ENCODE measurements around the gene EDN3. TPM values are rescaled to one million over a fixed set of nuclear protein-coding genes. Genes with fewer than 3 reads are reported as not detected.

The EDN3 gene
- total and polyA plus RNA-seq, 2 experiments from 2014 or later: 0.13 to 0.17 TPM

GRCh38 chr20:59276938-59277337, 23.5 kb upstream of the EDN3 start (continued):
- TF ChIP-seq ZNF462 (CRISPR knock-in tag; IDR thresholded peaks at IDR 0.05): no peak
- no peak for TF ChIP-seq ETS1 (IDR thresholded peaks at IDR 0.05)
- no peak for TF ChIP-seq POLR2AphosphoS5 (IDR thresholded peaks at IDR 0.05; ENCODE audit: low read depth)
- TF ChIP-seq, protein P1, sequence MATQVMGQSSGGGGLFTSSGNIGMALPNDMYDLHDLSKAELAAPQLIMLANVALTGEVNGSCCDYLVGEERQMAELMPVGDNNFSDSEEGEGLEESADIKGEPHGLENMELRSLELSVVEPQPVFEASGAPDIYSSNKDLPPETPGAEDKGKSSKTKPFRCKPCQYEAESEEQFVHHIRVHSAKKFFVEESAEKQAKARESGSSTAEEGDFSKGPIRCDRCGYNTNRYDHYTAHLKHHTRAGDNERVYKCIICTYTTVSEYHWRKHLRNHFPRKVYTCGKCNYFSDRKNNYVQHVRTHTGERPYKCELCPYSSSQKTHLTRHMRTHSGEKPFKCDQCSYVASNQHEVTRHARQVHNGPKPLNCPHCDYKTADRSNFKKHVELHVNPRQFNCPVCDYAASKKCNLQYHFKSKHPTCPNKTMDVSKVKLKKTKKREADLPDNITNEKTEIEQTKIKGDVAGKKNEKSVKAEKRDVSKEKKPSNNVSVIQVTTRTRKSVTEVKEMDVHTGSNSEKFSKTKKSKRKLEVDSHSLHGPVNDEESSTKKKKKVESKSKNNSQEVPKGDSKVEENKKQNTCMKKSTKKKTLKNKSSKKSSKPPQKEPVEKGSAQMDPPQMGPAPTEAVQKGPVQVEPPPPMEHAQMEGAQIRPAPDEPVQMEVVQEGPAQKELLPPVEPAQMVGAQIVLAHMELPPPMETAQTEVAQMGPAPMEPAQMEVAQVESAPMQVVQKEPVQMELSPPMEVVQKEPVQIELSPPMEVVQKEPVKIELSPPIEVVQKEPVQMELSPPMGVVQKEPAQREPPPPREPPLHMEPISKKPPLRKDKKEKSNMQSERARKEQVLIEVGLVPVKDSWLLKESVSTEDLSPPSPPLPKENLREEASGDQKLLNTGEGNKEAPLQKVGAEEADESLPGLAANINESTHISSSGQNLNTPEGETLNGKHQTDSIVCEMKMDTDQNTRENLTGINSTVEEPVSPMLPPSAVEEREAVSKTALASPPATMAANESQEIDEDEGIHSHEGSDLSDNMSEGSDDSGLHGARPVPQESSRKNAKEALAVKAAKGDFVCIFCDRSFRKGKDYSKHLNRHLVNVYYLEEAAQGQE (IDR thresholded peaks at IDR 0.05; ENCODE audit: unreplicated experiment): no peak

DNA sequence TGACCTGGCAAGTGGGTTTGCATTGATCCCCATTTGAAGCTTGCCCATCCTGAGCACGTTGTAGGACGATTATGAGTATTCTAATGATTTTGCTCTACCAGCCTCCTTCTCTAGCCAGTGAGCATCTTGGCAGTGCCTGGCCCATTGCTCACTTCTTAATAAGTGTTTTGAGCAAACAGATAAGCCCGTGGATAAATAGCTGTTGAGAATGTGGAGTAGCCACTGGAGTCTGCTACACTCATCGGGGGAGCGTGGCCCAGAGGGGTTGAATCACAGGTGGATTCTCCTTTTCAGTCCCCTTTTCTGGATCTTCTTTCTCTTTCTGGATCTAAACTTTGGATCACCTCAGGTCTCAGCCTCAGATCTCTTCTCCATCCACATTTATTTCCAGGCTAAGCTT, 15.9 kb upstream of the EDN3 start:
- Mint-ChIP-seq H3K27me3 (ENCODE audit: insufficient read depth, low read depth, poor library complexity) (peaks cover 3% of the 10 kb centered on the region), H3K4me1 (no peaks in the 10 kb centered on the region; the same call in 2 of the 3 replicates)
- peaks cover 11% of the 10 kb centered on the region; the same call in 1 of the 2 replicates for H3K9me2 ChIP-seq (ENCODE audit: insufficient read depth)
- no peak for TF ChIP-seq NANOG (IDR thresholded peaks at IDR 0.05; ENCODE audit: borderline replicate concordance)
- no peak for TF ChIP-seq CREB1 (CRISPR knock-in tag; IDR thresholded peaks at IDR 0.05; ENCODE audit: low read depth)
- TF ChIP-seq EZH2phosphoT487 (IDR thresholded peaks at IDR 0.05; ENCODE audit: unreplicated experiment): no peak
- no peak for TF ChIP-seq ZNF331 (CRISPR knock-in tag; IDR thresholded peaks at IDR 0.05; ENCODE audit: low read depth)
- TF ChIP-seq JUNB (IDR thresholded peaks at IDR 0.05; ENCODE audit: unreplicated experiment): no peak
- TF ChIP-seq, protein P2, sequence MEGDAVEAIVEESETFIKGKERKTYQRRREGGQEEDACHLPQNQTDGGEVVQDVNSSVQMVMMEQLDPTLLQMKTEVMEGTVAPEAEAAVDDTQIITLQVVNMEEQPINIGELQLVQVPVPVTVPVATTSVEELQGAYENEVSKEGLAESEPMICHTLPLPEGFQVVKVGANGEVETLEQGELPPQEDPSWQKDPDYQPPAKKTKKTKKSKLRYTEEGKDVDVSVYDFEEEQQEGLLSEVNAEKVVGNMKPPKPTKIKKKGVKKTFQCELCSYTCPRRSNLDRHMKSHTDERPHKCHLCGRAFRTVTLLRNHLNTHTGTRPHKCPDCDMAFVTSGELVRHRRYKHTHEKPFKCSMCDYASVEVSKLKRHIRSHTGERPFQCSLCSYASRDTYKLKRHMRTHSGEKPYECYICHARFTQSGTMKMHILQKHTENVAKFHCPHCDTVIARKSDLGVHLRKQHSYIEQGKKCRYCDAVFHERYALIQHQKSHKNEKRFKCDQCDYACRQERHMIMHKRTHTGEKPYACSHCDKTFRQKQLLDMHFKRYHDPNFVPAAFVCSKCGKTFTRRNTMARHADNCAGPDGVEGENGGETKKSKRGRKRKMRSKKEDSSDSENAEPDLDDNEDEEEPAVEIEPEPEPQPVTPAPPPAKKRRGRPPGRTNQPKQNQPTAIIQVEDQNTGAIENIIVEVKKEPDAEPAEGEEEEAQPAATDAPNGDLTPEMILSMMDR (conservative IDR thresholded peaks at IDR 0.05; ENCODE audit: low read depth in 2 of 2): no peak
- no peak for TF ChIP-seq POLR2AphosphoS5 (IDR thresholded peaks at IDR 0.05; ENCODE audit: low read depth)

More for the DNA sequence above, 15.9 kb upstream of the EDN3 start:
- DNase-seq (ENCODE audit: low spot score) (no peak), ATAC-seq (no peak)
- Histone ChIP-seq H3K27ac (ENCODE audit: low read depth) (no peak overlapping the region), H3K4me1 (ENCODE audit: insufficient read depth) (no peaks in the 10 kb centered on the region), H2AFZ (no peak overlapping the region), H3K27me3 (ENCODE audit: insufficient read depth) (no peaks in the 10 kb centered on the region), H3K4me3 (no peak overlapping the region), H4K20me1 (replicated peaks; ENCODE audit: insufficient read depth) (no peaks in the 10 kb centered on the region), H3F3A (replicated peaks; ENCODE audit: low read depth) (no peaks in the 10 kb centered on the region), H3K4me2 (no peak overlapping the region), H3K79me2 (replicated peaks; ENCODE audit: insufficient read depth) (no peaks in the 10 kb centered on the region), H3K36me3 (ENCODE audit: insufficient read depth) (no peaks in the 10 kb centered on the region)
- peaks cover 3% of the 10 kb centered on the region; the same call in 1 of the 3 replicates for H3K9me3 Mint-ChIP-seq
- H3K27ac Mint-ChIP-seq: no peak overlapping the region
- H3K36me3 Mint-ChIP-seq (ENCODE audit: low read depth): no peaks in the 10 kb centered on the region
- no peak overlapping the region for H3K4me3 Mint-ChIP-seq

Data from GM23338 (cell line).